Liver (tissue), 9 donors: ENCODE measurements around the gene ARHGAP8. TPM values are rescaled to one million over a fixed set of nuclear protein-coding genes. Genes with fewer than 3 reads are reported as not detected.

Experiments used
- DNase-seq: peaks from one replicate; pipeline ENCODE4 v3.0.0-alpha.2; 2017; ENCODE audit warnings: low spot score
- H3K27ac ChIP-seq, 2 donors: one replicate each; pipeline ENCODE4 v1.7.0; 2013; ENCODE audit warnings: inconsistent platforms in 2 of 2, low read length in 2 of 2, control low read depth in 1 of 2, low read depth in 1 of 2, mild to moderate bottlenecking in 1 of 2
- H3K27me3 ChIP-seq, 4 donors: one replicate each; pipeline versions ENCODE4 v1.6.1 to v1.7.0; 2013; ENCODE audit warnings: low read length in 3 of 4, inconsistent platforms in 1 of 4, mild to moderate bottlenecking in 1 of 4, moderate library complexity in 1 of 4; ENCODE audit not compliant: control insufficient read depth in 4 of 4, insufficient read depth in 4 of 4
- H3K36me3 ChIP-seq, 4 donors: one replicate each; pipeline versions ENCODE4 v1.6.1 to v1.7.0; 2013; ENCODE audit warnings: low read length in 3 of 4, mild to moderate bottlenecking in 3 of 4, low read depth in 1 of 4, moderate library complexity in 1 of 4; ENCODE audit not compliant: control insufficient read depth in 4 of 4, insufficient read depth in 3 of 4
- H3K4me1 ChIP-seq, 4 donors: one replicate each; pipeline versions ENCODE4 v1.6.1 to v1.7.0; 2013; ENCODE audit warnings: low read length in 3 of 4, mild to moderate bottlenecking in 3 of 4, moderate library complexity in 1 of 4; ENCODE audit not compliant: control insufficient read depth in 4 of 4, insufficient read depth in 4 of 4
- H3K4me3 ChIP-seq, 3 donors: one replicate each; pipeline versions ENCODE4 v1.6.1 to v1.7.0; 2013; ENCODE audit warnings: low read length in 3 of 3, control low read depth in 1 of 3, low read depth in 1 of 3, mild to moderate bottlenecking in 1 of 3
- H3K9ac ChIP-seq, 2 donors: one replicate each; pipeline ENCODE4 v1.7.0; 2013; ENCODE audit warnings: low read length in 2 of 2, mild to moderate bottlenecking in 2 of 2, moderate library complexity in 2 of 2, control low read depth in 1 of 2, low read depth in 1 of 2
- H3K9me3 ChIP-seq, 4 donors: one replicate each; pipeline versions ENCODE4 v1.6.1 to v1.7.0; 2013; ENCODE audit warnings: low read length in 3 of 4; ENCODE audit not compliant: control insufficient read depth in 4 of 4
- ATF3 ChIP-seq: IDR thresholded peaks from 2 replicates; pipeline ENCODE4 v1.6.1; 2016; ENCODE audit warnings: antibody characterized with exemption
- EGR1 ChIP-seq, 2 donors: IDR thresholded peaks; 2 replicates each; pipeline ENCODE4 v1.6.1; 2016 to 2018; ENCODE audit warnings: antibody characterized with exemption in 2 of 2, low read depth in 2 of 2
- FOXA1 ChIP-seq: IDR thresholded peaks from 2 replicates; pipeline ENCODE4 v1.6.1; 2016; ENCODE audit warnings: antibody characterized with exemption
- FOXA2 ChIP-seq: IDR thresholded peaks from 2 replicates; pipeline ENCODE4 v1.6.1; 2016; ENCODE audit warnings: antibody characterized with exemption
- GABPA ChIP-seq, 2 donors: IDR thresholded peaks in 1 of 2; conservative IDR thresholded peaks in 1 of 2; 2 replicates each; pipeline ENCODE4 v1.6.1; 2016; ENCODE audit warnings: antibody characterized with exemption in 2 of 2, mild to moderate bottlenecking in 1 of 2, moderate library complexity in 1 of 2
- HNF4A ChIP-seq, 2 donors: conservative IDR thresholded peaks; 2 replicates each; pipeline ENCODE4 v1.6.1; 2016; ENCODE audit warnings: antibody characterized with exemption in 2 of 2, mild to moderate bottlenecking in 2 of 2
- HNF4G ChIP-seq: IDR thresholded peaks from 2 replicates; pipeline ENCODE4 v1.6.1; 2016; ENCODE audit warnings: antibody characterized with exemption
- JUND ChIP-seq, 2 donors: IDR thresholded peaks; 2 replicates each; pipeline ENCODE4 v1.6.1; 2016; ENCODE audit warnings: antibody characterized with exemption in 2 of 2
- MAX ChIP-seq: IDR thresholded peaks from 2 replicates; pipeline ENCODE4 v1.6.1; 2016; ENCODE audit warnings: antibody characterized with exemption
- NR2F2 ChIP-seq: IDR thresholded peaks from 2 replicates; pipeline ENCODE4 v1.6.1; 2016; ENCODE audit warnings: antibody characterized with exemption
- RAD21 ChIP-seq, 2 donors: IDR thresholded peaks; 2 replicates each; pipeline ENCODE4 v1.6.1; 2016; ENCODE audit warnings: antibody characterized with exemption in 2 of 2, mild to moderate bottlenecking in 2 of 2
- REST ChIP-seq: IDR thresholded peaks from 2 replicates; pipeline ENCODE4 v1.6.1; 2016; ENCODE audit warnings: antibody characterized with exemption, mild to moderate bottlenecking
- RXRA ChIP-seq, 2 donors: IDR thresholded peaks; 2 replicates each; pipeline ENCODE4 v1.6.1; 2017 to 2018; ENCODE audit warnings: antibody characterized with exemption in 2 of 2, mild to moderate bottlenecking in 1 of 2
- SP1 ChIP-seq: IDR thresholded peaks from 2 replicates; pipeline ENCODE4 v1.6.1; 2018; ENCODE audit warnings: antibody characterized with exemption, mild to moderate bottlenecking
- TAF1 ChIP-seq: conservative IDR thresholded peaks from 2 replicates; pipeline ENCODE4 v1.6.1; 2016; ENCODE audit warnings: antibody characterized with exemption, mild to moderate bottlenecking
- YY1 ChIP-seq: IDR thresholded peaks from 2 replicates; pipeline ENCODE4 v1.6.1; 2016; ENCODE audit warnings: antibody characterized with exemption, mild to moderate bottlenecking
- ZBTB33 ChIP-seq: IDR thresholded peaks from 2 replicates; pipeline ENCODE4 v1.6.1; 2016; ENCODE audit warnings: antibody characterized with exemption
- WGBS: extraction: QIAGEN DNeasy Blood & Tissue Kit; methylation state at CpG from one replicate; pipeline ENCODE4 v1.1.7; 2013; 5-methylcytosine and 5-hydroxymethylcytosine counted together
- polyA plus RNA-seq, 2 donors: library from polyadenylated mRNA; stranded (reverse) in 1 of 2; unstranded in 1 of 2; fragments of 200-250 nt in 1 of 2; fragments of >200 nt in 1 of 2; fragmentation: Nextera tagmentation in 1 of 2; extraction: Ambion mirVana in 1 of 2; gene quantifications; one replicate each; pipeline versions ENCODE4 v1.2.1 to v1.2.3, GENCODE V29; 2013 to 2015
- total RNA-seq, 2 donors: library from RNA; depleted of rRNA; stranded (reverse); fragments of >200 nt; gene quantifications; one replicate each; pipeline ENCODE4 v1.2.3, GENCODE V29; 2014
- donor health status: healthy.
- donor health status: healthy.
- donor health status: healthy.
- donor health status: healthy.
- donor health status: healthy.

The ARHGAP8 gene
- total and polyA plus RNA-seq, 4 donors, result 0.58 to 1.8 (median 1.1) TPM

GRCh38 chr22:44741929-44742328, 10.4 kb upstream of the ARHGAP8 start:
- WGBS, result 69% methylated on average over 9 of the region's 9 CpGs

GRCh38 chr22:44743247-44743646, 9.1 kb upstream of the ARHGAP8 start:
- no peak for DNase-seq
- Histone ChIP-seq H3K4me1 (peaks cover 0 to 2% (median 0%) of the 10 kb centered on the region in 4 donors), H3K27me3 (no peaks in the 10 kb centered on the region), H3K27ac (no peak overlapping the region), H3K4me3 (no peak overlapping the region), H3K9me3 (no peaks in the 10 kb centered on the region), H3K36me3 (no peaks in the 10 kb centered on the region), H3K9ac (no peak overlapping the region)
- no peak for TF ChIP-seq TAF1
- TF ChIP-seq ATF3, result no peak
- TF ChIP-seq RAD21 (IDR thresholded peaks at IDR 0.05), result no peak
- WGBS, result 88% methylated on average over 11 of the region's 11 CpGs

More at GRCh38 chr22:44741929-44742328, 10.4 kb upstream of the ARHGAP8 start:
- no peak for TF ChIP-seq FOXA2
- TF ChIP-seq ATF3, result no peak
- TF ChIP-seq YY1, result no peak
- TF ChIP-seq JUND (IDR thresholded peaks at IDR 0.05), result no peak
- TF ChIP-seq GABPA (IDR thresholded peaks at IDR 0.05 in 1 of 2, conservative IDR thresholded peaks at IDR 0.05 in 1 of 2), result no peak
- Histone ChIP-seq H3K27ac (no peak overlapping the region), H3K36me3 (no peaks in the 10 kb centered on the region), H3K4me3 (no peak overlapping the region), H3K9ac (no peak overlapping the region), H3K27me3 (no peaks in the 10 kb centered on the region), H3K9me3 (no peaks in the 10 kb centered on the region), H3K4me1 (peaks cover 0 to 5% (median 2%) of the 10 kb centered on the region in 4 donors)
- no peak for DNase-seq

- no peak overlapping the region for H3K4me3 ChIP-seq
These were observed 8.6 kb upstream of the ARHGAP8 start for GRCh38 chr22:44743804-44744211.

More at GRCh38 chr22:44743804-44744211, 8.6 kb upstream of the ARHGAP8 start:
- Histone ChIP-seq H3K27me3 (no peaks in the 10 kb centered on the region), H3K9ac (no peak overlapping the region), H3K9me3 (no peaks in the 10 kb centered on the region), H3K27ac (no peak overlapping the region), H3K36me3 (no peaks in the 10 kb centered on the region), H3K4me1 (peaks cover 0 to 5% (median 0%) of the 10 kb centered on the region in 4 donors)
- DNase-seq, result no peak
- TF ChIP-seq TAF1 (no peak), RAD21 (IDR thresholded peaks at IDR 0.05) (no peak), YY1 (no peak), FOXA2 (no peak), REST (no peak), JUND (IDR thresholded peaks at IDR 0.05) (no peak), EGR1 (IDR thresholded peaks at IDR 0.05; ENCODE audit: low read depth in 2 of 2) (no peak), MAX (no peak), GABPA (IDR thresholded peaks at IDR 0.05 in 1 of 2, conservative IDR thresholded peaks at IDR 0.05 in 1 of 2) (no peak), FOXA1 (no peak), NR2F2 (no peak), HNF4A (conservative IDR thresholded peaks at IDR 0.05) (no peak), HNF4G (no peak), SP1 (no peak), RXRA (IDR thresholded peaks at IDR 0.05) (no peak), ATF3 (no peak), ZBTB33 (no peak)
- WGBS, result 59% methylated on average over 7 of the region's 7 CpGs
